Neural progenitor cell (in vitro differentiated cells): Measurements from ENCODE around the gene ZMYM1.

ENCODE experiments used
- EZH2 ChIP-seq: fragments of 200-600 bp; sonication (generic); IDR thresholded peaks from 2 replicates; pipeline ENCODE4 v1.6.1; 2017; ENCODE audit warnings: antibody characterized with exemption, mild to moderate bottlenecking, moderate library complexity
- EZH2phosphoT487 ChIP-seq: fragments of 200-600 bp; sonication (generic); IDR thresholded peaks from 2 replicates; pipeline ENCODE4 v1.6.1; 2017; ENCODE audit warnings: antibody characterized with exemption
- TF ChIP-seq, protein P1 (sequence below): fragments of 200-600 bp; sonication (generic); IDR thresholded peaks from 2 replicates; pipeline ENCODE4 v1.5.1; 2017; ENCODE audit warnings: antibody characterized with exemption, mild to moderate bottlenecking

DNA sequence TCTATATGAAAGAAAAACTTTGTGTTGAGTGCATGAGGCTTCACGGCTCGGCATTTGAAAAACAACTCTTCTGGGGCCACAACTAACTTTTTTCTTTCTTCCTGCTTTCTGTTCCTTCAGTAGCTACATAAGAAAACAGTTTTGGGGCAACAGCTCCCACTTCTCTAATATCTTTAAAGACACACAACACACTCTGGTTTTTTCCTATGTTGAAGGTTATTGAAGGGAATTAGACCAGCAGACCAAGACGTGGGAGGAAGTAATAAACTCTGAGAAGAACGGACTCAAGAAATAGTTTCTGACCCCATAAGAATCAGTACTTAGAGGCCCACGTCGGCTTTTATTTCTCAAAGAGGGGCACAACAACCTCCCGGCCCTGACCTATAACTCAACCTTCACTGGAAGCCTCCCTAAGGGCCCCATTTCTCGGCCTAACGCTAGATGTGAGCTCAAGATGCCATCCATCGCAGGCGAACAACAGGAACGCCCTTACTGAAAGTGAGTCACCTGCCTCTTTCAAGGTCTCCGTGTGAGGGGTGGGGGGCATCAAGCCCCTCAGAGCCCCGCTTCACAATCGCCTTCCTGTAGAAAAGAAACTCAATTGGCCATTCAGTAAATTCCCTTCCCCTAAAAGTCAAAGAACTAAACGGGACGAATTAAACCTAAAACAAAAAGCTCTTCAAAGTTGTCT lies 48.3 kb upstream of the ZMYM1 start:
- TF ChIP-seq EZH2phosphoT487 = no peak
- TF ChIP-seq, protein P1, sequence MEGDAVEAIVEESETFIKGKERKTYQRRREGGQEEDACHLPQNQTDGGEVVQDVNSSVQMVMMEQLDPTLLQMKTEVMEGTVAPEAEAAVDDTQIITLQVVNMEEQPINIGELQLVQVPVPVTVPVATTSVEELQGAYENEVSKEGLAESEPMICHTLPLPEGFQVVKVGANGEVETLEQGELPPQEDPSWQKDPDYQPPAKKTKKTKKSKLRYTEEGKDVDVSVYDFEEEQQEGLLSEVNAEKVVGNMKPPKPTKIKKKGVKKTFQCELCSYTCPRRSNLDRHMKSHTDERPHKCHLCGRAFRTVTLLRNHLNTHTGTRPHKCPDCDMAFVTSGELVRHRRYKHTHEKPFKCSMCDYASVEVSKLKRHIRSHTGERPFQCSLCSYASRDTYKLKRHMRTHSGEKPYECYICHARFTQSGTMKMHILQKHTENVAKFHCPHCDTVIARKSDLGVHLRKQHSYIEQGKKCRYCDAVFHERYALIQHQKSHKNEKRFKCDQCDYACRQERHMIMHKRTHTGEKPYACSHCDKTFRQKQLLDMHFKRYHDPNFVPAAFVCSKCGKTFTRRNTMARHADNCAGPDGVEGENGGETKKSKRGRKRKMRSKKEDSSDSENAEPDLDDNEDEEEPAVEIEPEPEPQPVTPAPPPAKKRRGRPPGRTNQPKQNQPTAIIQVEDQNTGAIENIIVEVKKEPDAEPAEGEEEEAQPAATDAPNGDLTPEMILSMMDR = no peak
- TF ChIP-seq EZH2 = no peak
